Spinal cord (tissue), 10 donors: ENCODE results near the gene KIF5B. TPM values are rescaled to one million over a fixed set of nuclear protein-coding genes. Genes with fewer than 3 reads are reported as not detected.

Experiments
- DNase-seq, 6 donors: peaks; one replicate each; pipeline versions ENCODE4 v3.0.0 to v3.0.0-alpha.2; 2013 to 2015; ENCODE audit warnings: low spot score in 6 of 6, low read depth in 4 of 6
- H3K27ac ChIP-seq: one replicate; pipeline ENCODE4 v1.5.1; 2013; ENCODE audit warnings: low read depth, low read length, control low read depth
- H3K27me3 ChIP-seq: one replicate; pipeline ENCODE4 v1.6.1; 2013; ENCODE audit warnings: low read length; ENCODE audit not compliant: control insufficient read depth, insufficient read depth
- H3K36me3 ChIP-seq: one replicate; pipeline ENCODE4 v1.6.1; 2013; ENCODE audit warnings: low read length; ENCODE audit not compliant: control insufficient read depth, insufficient read depth
- H3K4me1 ChIP-seq: one replicate; pipeline ENCODE4 v1.6.1; 2013; ENCODE audit warnings: low read length; ENCODE audit not compliant: control insufficient read depth, insufficient read depth
- H3K4me3 ChIP-seq: one replicate; pipeline ENCODE4 v1.5.1; 2013; ENCODE audit warnings: low read depth, low read length, control low read depth
- H3K9me3 ChIP-seq: one replicate; pipeline ENCODE4 v1.6.1; 2013; ENCODE audit warnings: low read length; ENCODE audit not compliant: control insufficient read depth, insufficient read depth
- WGBS: methylation state at CpG from one replicate; pipeline ENCODE4 v1.1.5; 2013; ENCODE audit warnings: missing lambda C conversion rate; ENCODE audit not compliant: insufficient coverage; 5-methylcytosine and 5-hydroxymethylcytosine counted together
- polyA plus RNA-seq, 2 donors: library from polyadenylated mRNA; unstranded; fragments of 120-200 nt; gene quantifications; one replicate each; pipeline ENCODE4 v1.2.1, GENCODE V29; 2013; ENCODE audit not compliant: insufficient read length in 2 of 2
- total RNA-seq, 2 donors: library from RNA; depleted of rRNA in 1 of 2; stranded (reverse); fragments of 120-200 nt in 1 of 2; fragments of >200 nt in 1 of 2; gene quantifications; one replicate each; pipeline versions ENCODE4 v1.2.3 to v1.2.4, GENCODE V29; 2013 to 2014
- donor health status: healthy.

The KIF5B gene
- total and polyA plus RNA-seq, 4 donors, result 86.9 to 140 (median 118) TPM

DNA sequence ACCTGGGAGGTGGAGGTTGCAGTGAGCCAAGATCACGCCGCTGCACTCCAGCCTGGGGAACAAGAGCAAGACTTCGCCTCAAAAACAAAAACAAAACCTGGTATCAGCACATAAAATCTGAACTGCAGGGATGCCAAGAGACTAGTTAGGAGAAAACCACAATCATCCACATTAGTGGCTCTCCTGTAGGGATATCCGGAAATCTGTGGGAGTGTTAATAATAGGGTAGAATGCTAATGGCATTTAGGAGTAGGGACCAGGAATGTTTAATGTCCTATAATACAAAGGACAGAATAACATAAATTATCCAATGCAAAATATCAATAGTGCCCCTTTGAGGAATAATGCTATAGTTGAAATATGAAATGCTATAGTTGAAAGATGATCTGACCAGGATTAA lies 24.3 kb downstream of the KIF5B start:
- no peak for DNase-seq
- Histone ChIP-seq H3K4me1 (no peaks in the 10 kb centered on the region), H3K9me3 (no peaks in the 10 kb centered on the region), H3K27me3 (no peaks in the 10 kb centered on the region), H3K27ac (no peak overlapping the region), H3K36me3 (peaks cover 24% of the 10 kb centered on the region), H3K4me3 (no peak overlapping the region)
- no CpG with 5 or more reads among the region's 4 CpGs for WGBS

- peaks cover 24% of the 10 kb centered on the region for H3K36me3 ChIP-seq
- no peaks in the 10 kb centered on the region for H3K9me3 ChIP-seq
- no peaks in the 10 kb centered on the region for H3K27me3 ChIP-seq
- H3K4me3 ChIP-seq, result no peak overlapping the region
- 62% methylated on average over 2 of the region's 6 CpGs for WGBS
- H3K27ac ChIP-seq, result no peak overlapping the region
- no peaks in the 10 kb centered on the region for H3K4me1 ChIP-seq
- no peak for DNase-seq
These were observed 24.8 kb downstream of the KIF5B start for GRCh38 chr10:32031424-32031823.

GRCh38 chr10:32028710-32029109 lies 27.5 kb downstream of the KIF5B start:
- DNase-seq, result no peak
- Histone ChIP-seq H3K4me3 (no peak overlapping the region), H3K27me3 (no peaks in the 10 kb centered on the region), H3K9me3 (no peaks in the 10 kb centered on the region), H3K27ac (no peak overlapping the region), H3K36me3 (peaks cover 33% of the 10 kb centered on the region), H3K4me1 (no peaks in the 10 kb centered on the region)
- no CpG with 5 or more reads among the region's 1 CpG for WGBS

GRCh38 chr10:32023264-32023663 lies 33.0 kb downstream of the KIF5B start:
- H3K4me3 ChIP-seq, result no peak overlapping the region
- peaks cover 32% of the 10 kb centered on the region for H3K36me3 ChIP-seq
- no peak overlapping the region for H3K27ac ChIP-seq
- no peaks in the 10 kb centered on the region for H3K9me3 ChIP-seq
- DNase-seq, result no peak
- WGBS, result no CpG with 5 or more reads among the region's 1 CpG
- no peaks in the 10 kb centered on the region for H3K4me1 ChIP-seq
- no peaks in the 10 kb centered on the region for H3K27me3 ChIP-seq

- H3K27me3 ChIP-seq, result no peaks in the 10 kb centered on the region
- no peak overlapping the region for H3K27ac ChIP-seq
- no peak overlapping the region for H3K4me3 ChIP-seq
- H3K36me3 ChIP-seq, result peaks cover 45% of the 10 kb centered on the region
- H3K9me3 ChIP-seq, result no peaks in the 10 kb centered on the region
- WGBS, result 82% methylated on average over 8 of the region's 11 CpGs
- peak in 1 of 6 donors; percentile 16 for DNase-seq
- no peaks in the 10 kb centered on the region for H3K4me1 ChIP-seq
These were observed 39.2 kb downstream of the KIF5B start for GRCh38 chr10:32017044-32017443.

DNA sequence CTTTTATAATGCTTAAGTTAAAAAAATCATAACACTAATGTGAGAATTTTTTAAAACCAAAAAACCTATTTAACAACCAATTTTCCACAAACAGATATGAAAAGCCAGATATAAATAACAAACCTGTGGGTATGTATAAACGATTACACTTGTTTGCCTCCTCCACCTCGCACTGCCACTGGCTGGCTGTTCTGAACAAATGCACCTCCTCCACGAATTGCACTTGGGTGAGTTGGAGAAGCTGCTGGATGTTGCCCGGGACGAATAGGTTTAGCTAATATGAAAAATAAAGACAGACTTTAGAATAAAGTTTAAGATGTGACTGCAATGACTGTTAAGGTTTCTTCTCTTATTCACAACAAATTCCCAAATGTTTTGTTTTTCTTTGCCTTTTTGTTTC lies 40.8 kb downstream of the KIF5B start:
- no peak for DNase-seq
- Histone ChIP-seq H3K36me3 (peaks cover 38% of the 10 kb centered on the region), H3K27me3 (no peaks in the 10 kb centered on the region), H3K4me1 (no peaks in the 10 kb centered on the region), H3K27ac (no peak overlapping the region), H3K4me3 (no peak overlapping the region), H3K9me3 (no peaks in the 10 kb centered on the region)
- WGBS, result no CpG with 5 or more reads among the region's 5 CpGs

DNA sequence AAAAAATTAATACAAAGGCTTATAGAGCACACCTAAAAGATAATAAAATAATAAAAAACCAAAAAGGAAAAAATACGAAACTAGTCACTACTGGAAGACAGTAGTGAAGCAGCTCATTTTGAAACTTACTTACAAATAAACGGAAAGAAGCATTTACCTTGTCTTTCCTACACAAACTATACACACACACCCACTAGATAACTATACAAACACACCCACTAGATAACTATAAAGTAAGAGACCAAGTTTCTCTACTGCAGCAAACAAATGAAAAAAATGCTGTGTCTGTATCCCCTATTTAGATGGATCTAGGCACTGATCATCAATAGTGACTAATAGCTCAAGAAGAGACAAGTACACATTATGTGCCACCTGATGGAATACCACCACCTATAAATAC lies 49.2 kb downstream of the KIF5B start:
- H3K27ac ChIP-seq, result no peak overlapping the region
- peaks cover 16% of the 10 kb centered on the region for H3K4me1 ChIP-seq
- H3K27me3 ChIP-seq, result no peaks in the 10 kb centered on the region
- no CpG with 5 or more reads among the region's 2 CpGs for WGBS
- H3K9me3 ChIP-seq, result no peaks in the 10 kb centered on the region
- no peak for DNase-seq
- no peak overlapping the region for H3K4me3 ChIP-seq
- peaks cover 8% of the 10 kb centered on the region for H3K36me3 ChIP-seq

DNA sequence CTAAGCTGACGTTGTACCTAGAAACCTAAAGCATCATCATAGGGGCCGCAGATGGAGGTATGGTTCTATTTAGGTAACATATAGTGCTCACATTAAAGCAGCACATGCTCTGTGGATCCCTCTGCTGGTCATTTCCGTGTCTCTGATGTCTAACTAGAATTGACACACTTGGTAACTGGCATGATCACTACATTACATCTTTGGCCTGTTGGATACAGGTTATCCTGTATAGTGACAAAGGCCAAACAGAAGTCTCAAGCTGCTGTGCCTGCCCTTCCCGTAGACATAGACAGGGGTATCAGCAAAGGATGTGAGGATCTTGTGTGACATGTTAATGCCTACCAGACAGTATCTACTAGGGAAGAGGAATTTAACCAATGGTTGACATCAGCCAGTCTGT lies 51.2 kb downstream of the KIF5B start:
- WGBS, result 62% methylated on average over 2 of the region's 4 CpGs
- no peak overlapping the region for H3K4me3 ChIP-seq
- H3K36me3 ChIP-seq, result peaks cover 8% of the 10 kb centered on the region
- peak overlapping the region; percentile 72 for H3K27ac ChIP-seq
- peak in 2 of 6 donors; percentile 66 to 81 for DNase-seq
- peaks cover 16% of the 10 kb centered on the region for H3K4me1 ChIP-seq
- no peaks in the 10 kb centered on the region for H3K9me3 ChIP-seq
- H3K27me3 ChIP-seq, result no peaks in the 10 kb centered on the region

DNA sequence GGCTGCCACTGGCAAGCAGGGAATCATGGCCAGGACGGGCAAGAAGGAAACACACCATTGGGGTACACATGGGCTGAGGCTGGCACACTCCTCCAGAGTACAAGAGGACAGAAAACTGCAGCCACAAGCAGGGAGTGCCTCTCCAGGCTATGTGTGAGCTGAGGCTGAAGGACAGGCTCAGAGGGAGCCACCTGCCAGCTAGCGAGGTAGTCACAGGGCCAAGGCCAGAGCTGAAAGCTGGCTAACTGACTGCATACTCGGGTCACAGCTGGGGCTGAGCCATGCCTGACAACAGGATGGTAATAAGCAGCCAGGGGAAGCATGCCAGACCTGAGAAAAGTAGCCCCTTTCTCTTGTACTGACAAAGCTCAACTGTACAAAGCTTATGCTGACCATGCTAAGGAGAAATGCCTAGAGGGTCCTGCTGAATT lies 52.0 kb downstream of the KIF5B start:
- 32% methylated on average over 3 of the region's 3 CpGs for WGBS
- Histone ChIP-seq H3K36me3 (peaks cover 8% of the 10 kb centered on the region), H3K4me1 (peaks cover 16% of the 10 kb centered on the region), H3K27ac (peak overlapping the region; percentile 72), H3K9me3 (no peaks in the 10 kb centered on the region), H3K27me3 (no peaks in the 10 kb centered on the region), H3K4me3 (no peak overlapping the region)
- peak in 5 of 6 donors; percentile 35 to 79 (median 54) for DNase-seq

- Histone ChIP-seq H3K27me3 (no peaks in the 10 kb centered on the region), H3K4me1 (peaks cover 16% of the 10 kb centered on the region), H3K36me3 (peaks cover 3% of the 10 kb centered on the region), H3K27ac (no peak overlapping the region), H3K4me3 (no peak overlapping the region), H3K9me3 (no peaks in the 10 kb centered on the region)
- WGBS, result 0% methylated on average over 1 of the region's 1 CpG
- DNase-seq, result peak in 4 of 6 donors; percentile 36 to 74 (median 52)
These were observed 53.7 kb downstream of the KIF5B start for GRCh38 chr10:32002531-32002930.
